NCI-H1930 (cell line): ENCODE measurements around the gene RHOF.

Source experiments
- DNase-seq, 2 experiments: peaks; one replicate each; lab custom pipeline; 2025; lab: John Stamatoyannopoulos, UW

The RHOF gene

GRCh38 chr12:121804417-121805111 is 11.1 kb upstream of the RHOF start:
- no peak for DNase-seq

GRCh38 chr12:121803861-121804416 is 10.5 kb upstream of the RHOF start, which contains the start of gene SETD1B:
Gene SETD1B (plus strand): TSS chr12:121804009. CDS start chr12:121804738, 729 bp downstream.
- DNase-seq, result no peak

GRCh38 chr12:121802843-121803698 is 9.6 kb upstream of the RHOF start:
- DNase-seq, result peak; percentile 84

GRCh38 chr12:121802485-121802842 is 9.0 kb upstream of the RHOF start:
- no peak for DNase-seq

GRCh38 chr12:121801595-121802484 is 8.4 kb upstream of the RHOF start:
- DNase-seq, result peak; percentile 24 to 55

GRCh38 chr12:121800694-121801594 is 7.5 kb upstream of the RHOF start:
- no peak for DNase-seq

- peak in 1 of 2 experiments; percentile 24 for DNase-seq
Measured at GRCh38 chr12:121799842-121800693, 6.6 kb upstream of the RHOF start.

GRCh38 chr12:121799156-121799841 is 5.8 kb upstream of the RHOF start:
- peak in 1 of 2 experiments; percentile 23 for DNase-seq

GRCh38 chr12:121798787-121799155 is 5.3 kb upstream of the RHOF start:
- DNase-seq, result no peak

GRCh38 chr12:121797937-121798786 is 4.7 kb upstream of the RHOF start:
- no peak for DNase-seq

- no peak for DNase-seq
Measured at GRCh38 chr12:121796855-121797751, 3.6 kb upstream of the RHOF start.

- DNase-seq, result peak; percentile 68 to 78
Measured at GRCh38 chr12:121795034-121795968, 1.8 kb upstream of the RHOF start.

GRCh38 chr12:121794534-121795033 is 1.1 kb upstream of the RHOF start:
- no peak for DNase-seq

- peak; percentile 82 to 90 for DNase-seq
Measured at GRCh38 chr12:121793838-121794533, 498 bp upstream of the RHOF start.
